Fibroblast of pulmonary artery (primary cell): ENCODE results near the gene URGCP.
"Not testable (repeated sequence)": the region's sequence is repeated elsewhere in the genome, so short reads cannot be mapped to it uniquely, and the experiment has no call there.

Experiments
- DNase-seq: peaks from one replicate; pipeline ENCODE4 v3.0.0-alpha.2; 2010; ENCODE audit warnings: low read depth
- H3K4me3 ChIP-seq: replicated peaks from 2 replicates; pipeline ENCODE4 v1.5.1; 2011; ENCODE audit warnings: low read depth, mild to moderate bottlenecking, control low read depth, low read length, moderate library complexity
- TF ChIP-seq, protein P1 (sequence below): IDR thresholded peaks from 2 replicates; pipeline ENCODE4 v1.5.1; 2011; ENCODE audit warnings: mild to moderate bottlenecking, control low read depth, low read length, inconsistent platforms; ENCODE audit errors: missing control alignments

URGCP gene

GRCh38 chr7:43843296-43843695, 63.1 kb downstream of the URGCP start:
- no peak for DNase-seq
- TF ChIP-seq, protein P1, sequence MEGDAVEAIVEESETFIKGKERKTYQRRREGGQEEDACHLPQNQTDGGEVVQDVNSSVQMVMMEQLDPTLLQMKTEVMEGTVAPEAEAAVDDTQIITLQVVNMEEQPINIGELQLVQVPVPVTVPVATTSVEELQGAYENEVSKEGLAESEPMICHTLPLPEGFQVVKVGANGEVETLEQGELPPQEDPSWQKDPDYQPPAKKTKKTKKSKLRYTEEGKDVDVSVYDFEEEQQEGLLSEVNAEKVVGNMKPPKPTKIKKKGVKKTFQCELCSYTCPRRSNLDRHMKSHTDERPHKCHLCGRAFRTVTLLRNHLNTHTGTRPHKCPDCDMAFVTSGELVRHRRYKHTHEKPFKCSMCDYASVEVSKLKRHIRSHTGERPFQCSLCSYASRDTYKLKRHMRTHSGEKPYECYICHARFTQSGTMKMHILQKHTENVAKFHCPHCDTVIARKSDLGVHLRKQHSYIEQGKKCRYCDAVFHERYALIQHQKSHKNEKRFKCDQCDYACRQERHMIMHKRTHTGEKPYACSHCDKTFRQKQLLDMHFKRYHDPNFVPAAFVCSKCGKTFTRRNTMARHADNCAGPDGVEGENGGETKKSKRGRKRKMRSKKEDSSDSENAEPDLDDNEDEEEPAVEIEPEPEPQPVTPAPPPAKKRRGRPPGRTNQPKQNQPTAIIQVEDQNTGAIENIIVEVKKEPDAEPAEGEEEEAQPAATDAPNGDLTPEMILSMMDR = no peak
- H3K4me3 ChIP-seq = no peak overlapping the region

GRCh38 chr7:43838201-43838658, 68.2 kb downstream of the URGCP start:
- no peak overlapping the region for H3K4me3 ChIP-seq
- TF ChIP-seq, protein P1 = no peak
- no peak for DNase-seq

DNA sequence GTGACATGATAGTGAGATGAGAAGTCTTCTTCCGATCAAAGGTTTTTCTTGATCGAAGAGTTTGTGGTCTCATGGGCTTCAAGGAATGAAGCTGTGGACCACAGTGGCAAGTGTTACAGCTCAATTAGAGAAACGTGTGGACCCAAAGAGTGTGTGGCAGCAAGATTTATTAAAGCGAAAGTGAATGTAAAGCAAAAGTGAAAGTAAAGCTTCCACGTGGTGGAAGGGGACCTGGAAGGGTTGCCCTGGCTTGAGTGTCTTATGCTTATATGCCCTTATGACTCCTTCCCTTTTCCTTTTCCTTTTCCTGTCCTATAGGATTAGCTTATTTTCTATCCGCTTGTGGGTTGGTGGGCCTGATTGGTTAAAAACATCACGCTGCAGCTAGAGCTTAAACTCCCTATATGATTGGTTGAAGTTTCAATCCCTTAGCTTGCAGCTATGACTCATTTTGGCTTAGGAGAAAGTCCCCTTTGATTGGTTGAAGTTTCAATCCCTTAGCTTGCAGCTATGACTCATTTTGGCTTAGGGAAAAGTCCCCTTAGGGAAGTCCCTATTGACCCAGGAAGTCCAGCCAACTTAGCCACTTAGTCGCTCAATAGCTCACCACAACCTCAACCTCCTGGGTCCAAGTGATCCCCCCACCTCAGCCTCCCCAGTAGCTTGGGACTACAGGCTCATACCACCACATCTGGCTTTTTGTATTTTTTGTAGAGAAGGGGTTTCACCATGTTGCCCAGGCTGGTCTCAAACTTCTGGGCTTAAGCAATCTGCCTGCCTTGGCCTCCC, 71.7 kb downstream of the URGCP start:
- TF ChIP-seq, protein P1 = no peak
- peak; percentile 8 for DNase-seq
- no peak overlapping the region for H3K4me3 ChIP-seq

- not testable (repeated sequence) for DNase-seq, H3K4me3 ChIP-seq
Measured at GRCh38 chr7:43830917-43831316, 75.5 kb downstream of the URGCP start.
